ENCODE data around the gene KXD1. TPM values are rescaled to one million over a fixed set of nuclear protein-coding genes. Genes with fewer than 3 reads are reported as not detected.

The KXD1 gene
- total RNA-seq (2014; rRNA removed; shearing (Covaris generic)) = 88.0 and 89.8 TPM in 2 replicates

DNA sequence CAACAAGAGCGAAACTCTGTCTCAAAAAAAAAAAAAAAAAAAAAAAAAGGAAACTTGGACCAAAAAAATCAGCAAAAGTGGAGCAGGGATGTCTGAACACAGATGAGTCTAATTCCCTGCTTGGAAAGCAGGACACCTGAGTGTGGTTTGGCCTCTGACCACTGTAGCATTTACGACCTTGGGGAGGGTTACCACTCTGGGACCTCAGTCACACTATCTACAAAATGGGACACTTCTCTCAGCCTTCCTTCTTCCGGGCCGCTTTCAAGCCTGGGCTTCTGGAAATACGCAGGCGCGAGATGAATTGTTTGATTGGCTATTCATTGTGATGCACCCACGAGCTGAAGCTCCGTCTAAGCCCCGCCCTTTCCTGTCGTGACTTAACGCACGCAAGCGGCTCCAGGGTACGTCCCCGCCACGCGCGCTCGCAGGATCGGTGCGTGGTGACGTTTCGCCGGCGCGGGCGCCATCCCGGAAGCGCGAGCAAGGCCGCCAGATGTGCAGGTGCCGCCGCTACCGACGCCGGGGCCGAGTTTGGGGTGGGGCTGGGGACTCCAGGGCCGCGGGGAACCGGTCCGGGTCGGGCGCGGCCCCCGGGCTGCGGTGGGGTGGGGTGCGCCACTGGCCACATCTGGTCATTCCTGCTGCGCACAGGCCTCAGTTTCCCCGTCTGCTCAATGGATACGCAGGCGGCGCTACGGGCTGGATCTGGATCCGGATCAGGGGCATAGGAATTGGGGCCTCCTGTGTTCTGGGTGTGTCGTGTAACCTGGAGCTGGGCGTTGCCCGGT is at the start of gene KXD1:
TSS of gene KXD1 (plus strand) at position 460 of the 791 bp plus-strand sequence. CDS start 4,187 bp downstream, outside the sequence.
- peak; percentile 85 to 99 for DNase-seq (ENCODE audit: low read depth in 1 of 2, low spot score in 2 of 2)
- Histone ChIP-seq H3K9me3 (replicated peaks) (no peaks in the 10 kb centered on the region), H3K36me3 (peaks cover 23% of the 10 kb centered on the region), H3K27ac (peak within 1 kb of the TSS; percentile 24), H3K27me3 (replicated peaks) (no peaks in the 10 kb centered on the region), H3K4me1 (replicated peaks) (peaks cover 4% of the 10 kb centered on the region; the same call in 1 of the 2 replicates), H3K4me3 (peak within 1 kb of the TSS; percentile 62)

GRCh38 chr19:18508585-18508984 is 49.1 kb upstream of the KXD1 start:
- Histone ChIP-seq H3K27me3 (replicated peaks) (no peaks in the 10 kb centered on the region), H3K9me3 (replicated peaks) (no peaks in the 10 kb centered on the region), H3K4me3 (no peak overlapping the region), H3K27ac (no peak overlapping the region), H3K36me3 (no peaks in the 10 kb centered on the region; the same call in 1 of the 2 replicates), H3K4me1 (replicated peaks) (no peaks in the 10 kb centered on the region)
- no peak for DNase-seq (ENCODE audit: low read depth in 1 of 2, low spot score in 2 of 2)

GRCh38 chr19:18510216-18510615 is 47.5 kb upstream of the KXD1 start:
- Histone ChIP-seq H3K36me3 (peaks cover 7% of the 10 kb centered on the region), H3K27ac (no peak overlapping the region), H3K4me1 (replicated peaks) (peaks cover 10% of the 10 kb centered on the region), H3K27me3 (replicated peaks) (no peaks in the 10 kb centered on the region), H3K4me3 (no peak overlapping the region), H3K9me3 (replicated peaks) (no peaks in the 10 kb centered on the region)
- DNase-seq (ENCODE audit: low read depth in 1 of 2, low spot score in 2 of 2) = no peak

DNA sequence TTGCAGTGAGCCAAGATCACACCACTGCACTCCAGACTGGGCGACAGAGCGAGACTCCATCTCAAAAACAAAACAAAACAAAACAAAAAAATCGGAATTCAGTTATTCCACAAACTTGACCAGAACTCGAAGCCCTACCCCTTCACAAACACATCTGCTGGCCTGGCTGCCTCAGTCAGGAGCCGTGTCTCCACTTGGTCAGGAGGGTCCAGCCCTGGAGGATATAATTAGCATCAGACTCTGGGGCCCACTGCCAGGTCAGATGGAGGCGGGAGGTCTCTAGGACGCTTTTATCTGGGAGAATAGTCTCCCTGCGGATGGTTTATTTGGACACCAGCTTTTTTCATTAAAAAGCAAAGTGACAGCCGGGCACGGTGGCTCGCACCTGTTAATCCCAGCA is 43.8 kb upstream of the KXD1 start:
- H3K27me3 ChIP-seq (replicated peaks) = no peaks in the 10 kb centered on the region
- no peaks in the 10 kb centered on the region for H3K9me3 ChIP-seq (replicated peaks)
- peaks cover 27% of the 10 kb centered on the region for H3K4me1 ChIP-seq (replicated peaks)
- H3K4me3 ChIP-seq = no peak overlapping the region
- peaks cover 12% of the 10 kb centered on the region for H3K36me3 ChIP-seq
- H3K27ac ChIP-seq = no peak overlapping the region
- DNase-seq (ENCODE audit: low read depth in 1 of 2, low spot score in 2 of 2) = no peak

DNA sequence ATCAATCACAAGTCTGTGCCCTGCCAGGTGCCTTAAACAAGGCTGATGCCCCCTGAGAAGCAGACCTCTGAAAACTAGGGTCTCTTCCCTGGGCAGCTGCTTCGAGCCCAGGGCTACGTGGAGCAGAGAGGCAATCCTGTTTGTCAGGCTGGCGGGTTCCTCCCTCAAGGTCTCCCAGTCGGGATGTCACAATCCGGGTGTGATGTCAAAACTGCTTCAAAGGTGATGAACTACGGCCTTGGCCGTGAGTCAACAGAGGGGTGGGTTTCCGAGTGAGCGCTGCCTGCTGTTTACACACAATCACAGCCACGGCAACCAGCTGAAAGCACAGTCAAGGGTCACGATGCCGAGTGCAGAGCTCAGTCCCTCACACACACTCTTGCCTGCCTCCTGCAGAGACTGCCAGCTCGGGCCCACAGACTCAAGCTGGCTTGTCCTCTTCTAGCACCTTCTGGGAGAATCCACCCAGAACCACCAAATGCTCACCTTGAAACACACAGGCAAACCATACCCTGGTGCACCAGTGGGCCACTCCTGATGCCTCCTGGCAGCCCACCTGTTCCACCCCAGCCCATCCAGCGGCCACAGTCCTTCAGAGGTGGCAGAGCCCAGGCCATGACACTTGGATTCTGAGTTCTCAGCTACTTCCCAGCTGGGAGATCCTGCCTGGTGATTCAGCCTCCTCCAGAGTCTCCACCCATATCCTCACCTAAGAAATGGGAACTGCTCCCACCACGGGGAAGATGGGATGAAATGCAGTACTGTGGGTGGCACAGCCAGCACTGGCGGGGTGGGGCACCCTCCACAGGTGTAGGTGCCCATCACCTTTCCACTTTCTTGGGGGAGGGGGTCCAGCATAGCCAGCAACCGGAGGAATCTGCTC is 42.6 kb upstream of the KXD1 start:
- no peak for DNase-seq (ENCODE audit: low read depth in 1 of 2, low spot score in 2 of 2)
- Histone ChIP-seq H3K4me3 (no peak overlapping the region), H3K4me1 (replicated peaks) (peaks cover 36% of the 10 kb centered on the region), H3K9me3 (replicated peaks) (no peaks in the 10 kb centered on the region), H3K27ac (no peak overlapping the region), H3K27me3 (replicated peaks) (no peaks in the 10 kb centered on the region), H3K36me3 (peaks cover 12% of the 10 kb centered on the region)

GRCh38 chr19:18515959-18516358 is 41.7 kb upstream of the KXD1 start:
- no peaks in the 10 kb centered on the region for H3K9me3 ChIP-seq (replicated peaks)
- H3K27ac ChIP-seq = no peak overlapping the region
- H3K27me3 ChIP-seq (replicated peaks) = no peaks in the 10 kb centered on the region
- no peak overlapping the region for H3K4me3 ChIP-seq
- peaks cover 12% of the 10 kb centered on the region for H3K36me3 ChIP-seq
- DNase-seq (ENCODE audit: low read depth in 1 of 2, low spot score in 2 of 2) = peak; percentile 15 to 63
- peaks cover 38% of the 10 kb centered on the region for H3K4me1 ChIP-seq (replicated peaks)

- no peak for DNase-seq (ENCODE audit: low read depth in 1 of 2, low spot score in 2 of 2)
- Histone ChIP-seq H3K27ac (no peak overlapping the region), H3K4me1 (replicated peaks) (peaks cover 38% of the 10 kb centered on the region), H3K27me3 (replicated peaks) (no peaks in the 10 kb centered on the region), H3K36me3 (peaks cover 21% of the 10 kb centered on the region), H3K4me3 (no peak overlapping the region), H3K9me3 (replicated peaks) (no peaks in the 10 kb centered on the region)
Measured at GRCh38 chr19:18517606-18518005, 40.1 kb upstream of the KXD1 start.

DNA sequence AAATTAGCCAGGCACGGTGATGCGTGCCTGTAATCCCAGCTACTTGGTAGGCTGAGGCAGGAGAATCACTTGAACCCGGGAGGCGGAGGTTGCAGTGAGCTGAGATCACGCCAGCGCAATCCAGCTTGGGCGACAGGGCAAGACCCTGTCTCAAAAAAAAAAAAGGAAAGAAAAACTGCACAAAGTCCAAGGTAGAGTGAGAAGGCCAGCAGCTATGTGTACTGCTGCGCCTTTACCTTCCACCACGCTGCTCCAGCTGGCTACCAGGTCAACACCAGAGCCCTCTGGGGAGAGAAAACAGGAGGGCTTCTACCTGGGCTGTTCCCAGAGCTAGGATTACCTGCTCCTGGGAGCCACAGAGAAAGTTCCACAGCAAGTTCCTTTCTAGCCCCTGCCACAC is 39.0 kb upstream of the KXD1 start:
- Histone ChIP-seq H3K9me3 (replicated peaks) (no peaks in the 10 kb centered on the region), H3K36me3 (peaks cover 21% of the 10 kb centered on the region), H3K27me3 (replicated peaks) (no peaks in the 10 kb centered on the region), H3K27ac (no peak overlapping the region), H3K4me1 (replicated peaks) (peaks cover 38% of the 10 kb centered on the region), H3K4me3 (no peak overlapping the region)
- no peak for DNase-seq (ENCODE audit: low read depth in 1 of 2, low spot score in 2 of 2)

GRCh38 chr19:18519962-18520847 is 37.5 kb upstream of the KXD1 start:
- Histone ChIP-seq H3K4me3 (peak overlapping the region; percentile 92), H3K27ac (peak overlapping the region; percentile 89), H3K9me3 (replicated peaks) (no peaks in the 10 kb centered on the region), H3K4me1 (replicated peaks) (peaks cover 28% of the 10 kb centered on the region), H3K36me3 (peaks cover 13% of the 10 kb centered on the region), H3K27me3 (replicated peaks) (no peaks in the 10 kb centered on the region)
- DNase-seq (ENCODE audit: low read depth in 1 of 2, low spot score in 2 of 2) = peak; percentile 78 to 91

GRCh38 chr19:18520848-18521691 is 36.6 kb upstream of the KXD1 start:
- Histone ChIP-seq H3K4me1 (replicated peaks) (peaks cover 19% of the 10 kb centered on the region), H3K27me3 (replicated peaks) (no peaks in the 10 kb centered on the region), H3K27ac (peak overlapping the region; percentile 89), H3K36me3 (peaks cover 8% of the 10 kb centered on the region), H3K9me3 (replicated peaks) (no peaks in the 10 kb centered on the region), H3K4me3 (peak overlapping the region; percentile 92)
- no peak for DNase-seq (ENCODE audit: low read depth in 1 of 2, low spot score in 2 of 2)

DNA sequence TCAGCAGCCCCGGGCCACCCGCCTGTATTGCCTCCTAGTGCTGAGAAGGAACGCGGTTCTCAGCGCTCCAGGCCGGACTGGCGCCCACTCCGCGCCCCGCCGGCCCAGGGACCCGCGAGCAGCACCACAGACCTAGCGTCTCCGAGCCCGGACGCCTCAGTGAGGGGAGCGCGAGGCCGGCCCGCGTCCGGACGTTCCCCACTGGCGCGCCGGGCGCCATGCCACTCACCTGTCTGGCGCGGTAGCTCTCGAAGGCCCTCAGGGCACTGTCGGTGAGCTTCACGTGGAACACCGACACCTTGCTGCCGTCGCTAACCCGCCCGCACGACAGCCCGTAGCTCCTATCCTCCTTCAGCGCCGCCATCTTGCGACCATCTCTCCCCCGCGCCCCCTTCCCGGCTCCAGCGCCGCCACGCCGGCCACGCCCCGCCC is 36.0 kb upstream of the KXD1 start, which contains the start of gene ELL:
TSS of gene ELL (minus strand) at position 379 of the 432 bp plus-strand sequence. CDS start at position 364, 15 bp downstream.
- DNase-seq (ENCODE audit: low read depth in 1 of 2, low spot score in 2 of 2) = no peak
- no peaks in the 10 kb centered on the region for H3K27me3 ChIP-seq (replicated peaks)
- H3K27ac ChIP-seq = peak within 1 kb of the TSS; percentile 89
- H3K9me3 ChIP-seq (replicated peaks) = no peaks in the 10 kb centered on the region
- peaks cover 8% of the 10 kb centered on the region for H3K36me3 ChIP-seq
- H3K4me3 ChIP-seq = peak within 1 kb of the TSS; percentile 92
- peaks cover 13% of the 10 kb centered on the region for H3K4me1 ChIP-seq (replicated peaks)

- Histone ChIP-seq H3K27me3 (replicated peaks) (no peaks in the 10 kb centered on the region), H3K27ac (peak overlapping the region; percentile 89), H3K4me3 (peak overlapping the region; percentile 92)
Measured at GRCh38 chr19:18522124-18522861, 35.4 kb upstream of the KXD1 start.

More at GRCh38 chr19:18522124-18522861, 35.4 kb upstream of the KXD1 start:
- no peaks in the 10 kb centered on the region for H3K9me3 ChIP-seq (replicated peaks)
- H3K4me1 ChIP-seq (replicated peaks) = peaks cover 10% of the 10 kb centered on the region
- DNase-seq (ENCODE audit: low read depth in 1 of 2, low spot score in 2 of 2) = peak; percentile 100
- peaks cover 8% of the 10 kb centered on the region for H3K36me3 ChIP-seq

Data from SJSA1 (cell line).